Left lung (tissue), 10 donors: ENCODE data around the gene ANKRD13D. TPM values are rescaled to one million over a fixed set of nuclear protein-coding genes. Genes with fewer than 3 reads are reported as not detected.
A peak's percentile ranks its signal among the peaks of the same experiment; 100 is the strongest.

Experiments
- ATAC-seq: fragments of 200-7000 bp; cut with Tn5 transposase; one replicate; pipeline ENCODE4 v1.9.1; 2020; ENCODE audit warnings: moderate library complexity
- DNase-seq, 4 donors: peaks; one replicate each; pipeline ENCODE4 v3.0.0-alpha.2; 2013 to 2020
- H3K27ac ChIP-seq, 2 donors: fragments of 200-600 bp; sonication (generic) in 1 of 2; one replicate each; pipeline versions ENCODE4 v1.5.0 to v1.8.0; 2020 to 2021
- H3K27me3 ChIP-seq, 2 donors: fragments of 200-600 bp; sonication (generic) in 1 of 2; one replicate each; pipeline versions ENCODE4 v1.5.0 to v1.8.0; 2020 to 2021
- H3K36me3 ChIP-seq, 2 donors: fragments of 200-600 bp; sonication (generic) in 1 of 2; one replicate each; pipeline versions ENCODE4 v1.5.0 to v1.8.0; 2020 to 2021
- H3K4me1 ChIP-seq, 2 donors: fragments of 200-600 bp; one replicate each; pipeline ENCODE4 v1.8.0; 2021
- H3K4me3 ChIP-seq, 2 donors: fragments of 200-600 bp; sonication (generic) in 1 of 2; one replicate each; pipeline versions ENCODE4 v1.5.0 to v1.8.0; 2020 to 2021; ENCODE audit warnings: mild to moderate bottlenecking in 1 of 2
- H3K9me3 ChIP-seq, 2 donors: fragments of 200-600 bp; sonication (generic) in 1 of 2; one replicate each; pipeline versions ENCODE4 v1.5.0 to v1.8.0; 2020 to 2021
- CTCF ChIP-seq, 2 donors: fragments of 200-600 bp; sonication (generic) in 1 of 2; IDR thresholded peaks; one replicate each; pipeline versions ENCODE4 v1.5.0 to v1.8.0; 2021; ENCODE audit warnings: antibody characterized with exemption in 2 of 2
- intact Hi-C, 2 donors: fragments of 100-400 bp; cut with DNase I; formaldehyde crosslinking; loops; one replicate each; pipeline versions ENCODE4 v1.11.2 to v1.14.2; 2022
- polyA plus RNA-seq, 6 donors: library from polyadenylated mRNA; unstranded; fragments of 120-200 nt; gene quantifications; one replicate each; pipeline ENCODE4 v1.2.1, GENCODE V29; 2013; ENCODE audit not compliant: insufficient read length in 6 of 6
- total RNA-seq, 2 donors: library from RNA; stranded (reverse); fragmentation: NEBNext Ultra II Directional; extraction: Animal tissue kit (Norgen Biotek cat#: 25700); gene quantifications; one replicate each; pipeline ENCODE4 v1.2.1, GENCODE V29; 2021
- donor health status: DM: no; HTN: yes; CAD: no.
- donor health status: DM: no; HTN: no; CAD: no.

Gene ANKRD13D
- total and polyA plus RNA-seq, 8 donors: 34.5 to 81.2 (median 50.3) TPM

GRCh38 chr11:67278939-67279588 lies 10.0 kb upstream of the ANKRD13D start:
- no peaks in the 10 kb centered on the region for H3K27me3 ChIP-seq
- H3K4me1 ChIP-seq: peaks cover 42 to 99% of the 10 kb centered on the region in 2 donors
- peaks cover 0 to 67% of the 10 kb centered on the region in 2 donors for H3K36me3 ChIP-seq
- H3K4me3 ChIP-seq: no peak overlapping the region
- peak overlapping the region in 1 of 2 donors; percentile 100 for H3K27ac ChIP-seq
- no peak for TF ChIP-seq CTCF (IDR thresholded peaks at IDR 0.05)
- DNase-seq (peak in 2 of 4 donors; percentile 34 to 54), ATAC-seq (no peak)
- H3K9me3 ChIP-seq: no peaks in the 10 kb centered on the region
- intact Hi-C loops: no loop called here

GRCh38 chr11:67279589-67280340 lies 9.3 kb upstream of the ANKRD13D start:
- H3K36me3 ChIP-seq: peaks cover 0 to 71% of the 10 kb centered on the region in 2 donors

GRCh38 chr11:67280341-67280787 lies 8.7 kb upstream of the ANKRD13D start:
- peaks cover 0 to 74% of the 10 kb centered on the region in 2 donors for H3K36me3 ChIP-seq
- H3K27ac ChIP-seq: peak overlapping the region in 1 of 2 donors; percentile 100

More at GRCh38 chr11:67279589-67280340, 9.3 kb upstream of the ANKRD13D start:
- no peak for TF ChIP-seq CTCF (IDR thresholded peaks at IDR 0.05)
- intact Hi-C loops: no loop called here
- H3K27ac ChIP-seq: peak overlapping the region in 1 of 2 donors; percentile 100
- no peaks in the 10 kb centered on the region for H3K9me3 ChIP-seq
- H3K4me3 ChIP-seq: no peak overlapping the region
- no peaks in the 10 kb centered on the region for H3K27me3 ChIP-seq
- DNase-seq (peak in 2 of 4 donors; percentile 25 to 66), ATAC-seq (no peak)
- H3K4me1 ChIP-seq: peaks cover 38 to 99% of the 10 kb centered on the region in 2 donors

GRCh38 chr11:67280788-67281551 lies 8.1 kb upstream of the ANKRD13D start:
- Histone ChIP-seq H3K27me3 (no peaks in the 10 kb centered on the region), H3K4me3 (no peak overlapping the region), H3K27ac (peak overlapping the region in 1 of 2 donors; percentile 100), H3K9me3 (no peaks in the 10 kb centered on the region), H3K36me3 (peaks cover 0 to 80% of the 10 kb centered on the region in 2 donors), H3K4me1 (peaks cover 26 to 99% of the 10 kb centered on the region in 2 donors)
- ATAC-seq (no peak), DNase-seq (peak in 2 of 4 donors; percentile 26 to 79)
- intact Hi-C loops: no loop called here
- no peak for TF ChIP-seq CTCF (IDR thresholded peaks at IDR 0.05)

More at GRCh38 chr11:67280341-67280787, 8.7 kb upstream of the ANKRD13D start:
- Histone ChIP-seq H3K27me3 (no peaks in the 10 kb centered on the region), H3K4me3 (no peak overlapping the region), H3K4me1 (peaks cover 32 to 99% of the 10 kb centered on the region in 2 donors), H3K9me3 (no peaks in the 10 kb centered on the region)
- no peak for TF ChIP-seq CTCF (IDR thresholded peaks at IDR 0.05)
- intact Hi-C loops: no loop called here
- DNase-seq: peak in 2 of 4 donors; percentile 20 to 63
- ATAC-seq: no peak
